Hypothalamus (tissue), 51 donors: ENCODE data around the gene UMPS.
"Not testable (repeated sequence)": the region's sequence is repeated elsewhere in the genome, so short reads cannot be mapped to it uniquely, and the experiment has no call there.

Experiments
- DNase-seq, 51 donors: peaks; one replicate each; lab custom pipeline; 2025; lab: John Stamatoyannopoulos, UW

The UMPS gene

DNA sequence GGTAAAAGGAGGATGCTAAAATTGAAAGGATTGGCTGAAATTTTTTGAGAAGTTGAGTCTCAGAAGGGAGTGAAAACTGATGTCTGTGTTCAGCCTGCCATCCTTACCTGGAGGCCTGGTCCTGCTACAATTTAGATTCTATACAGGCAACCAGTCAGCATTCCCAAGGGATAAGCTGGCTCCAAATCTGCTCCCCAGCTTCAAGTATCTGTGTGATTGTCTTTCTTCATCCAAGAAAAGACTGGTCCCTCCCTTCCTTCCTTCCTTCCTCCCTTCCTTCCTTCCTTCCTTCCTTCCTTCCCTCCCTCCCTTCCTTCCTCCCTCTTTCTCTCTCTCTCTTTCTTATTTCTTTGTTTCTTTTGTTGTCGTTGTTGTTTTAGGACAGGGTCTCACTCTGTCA lies 24.7 kb upstream of the UMPS start:
- DNase-seq: no peak

DNA sequence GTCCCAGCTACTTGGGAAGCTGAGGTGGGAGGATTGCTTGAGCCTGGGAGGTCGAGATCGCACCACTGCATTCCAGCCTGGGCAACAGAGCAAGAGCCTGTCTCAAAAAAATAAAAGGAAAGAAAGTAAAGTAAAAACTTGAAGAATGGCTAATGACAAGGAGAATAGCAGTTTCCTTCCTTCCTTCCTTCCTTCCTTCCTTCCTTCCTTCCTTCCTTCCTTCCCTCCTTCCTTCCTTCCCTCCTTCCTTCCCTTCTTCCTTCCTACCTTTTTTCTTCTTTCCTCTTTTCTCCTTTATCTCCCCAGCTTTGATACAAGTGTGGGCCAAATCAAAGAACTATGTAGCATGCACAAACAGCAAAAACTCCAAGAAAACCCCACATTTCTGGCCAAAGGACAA lies 23.0 kb upstream of the UMPS start:
- not testable (repeated sequence) for DNase-seq

DNA sequence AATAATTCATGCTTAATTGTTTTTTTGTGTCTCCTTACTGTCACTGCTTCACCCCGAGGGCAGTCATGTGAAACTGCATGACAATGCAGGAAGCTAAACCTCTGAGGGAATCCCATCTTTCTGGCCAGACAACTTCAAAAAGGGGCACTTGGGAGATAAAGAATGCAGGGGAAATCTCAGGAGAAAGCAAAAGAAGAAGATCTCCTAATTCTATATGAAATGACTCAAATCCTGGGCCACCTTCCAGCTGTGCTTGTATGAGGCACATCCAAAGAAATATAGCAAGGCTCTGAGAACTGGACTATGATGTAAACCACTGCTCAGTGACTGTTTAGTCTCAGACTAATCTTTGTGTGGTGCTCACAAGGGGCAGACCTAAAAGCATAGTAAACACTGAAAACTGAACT lies 22.6 kb upstream of the UMPS start:
- peak in 1 of 51 donors; percentile 11 for DNase-seq

DNA sequence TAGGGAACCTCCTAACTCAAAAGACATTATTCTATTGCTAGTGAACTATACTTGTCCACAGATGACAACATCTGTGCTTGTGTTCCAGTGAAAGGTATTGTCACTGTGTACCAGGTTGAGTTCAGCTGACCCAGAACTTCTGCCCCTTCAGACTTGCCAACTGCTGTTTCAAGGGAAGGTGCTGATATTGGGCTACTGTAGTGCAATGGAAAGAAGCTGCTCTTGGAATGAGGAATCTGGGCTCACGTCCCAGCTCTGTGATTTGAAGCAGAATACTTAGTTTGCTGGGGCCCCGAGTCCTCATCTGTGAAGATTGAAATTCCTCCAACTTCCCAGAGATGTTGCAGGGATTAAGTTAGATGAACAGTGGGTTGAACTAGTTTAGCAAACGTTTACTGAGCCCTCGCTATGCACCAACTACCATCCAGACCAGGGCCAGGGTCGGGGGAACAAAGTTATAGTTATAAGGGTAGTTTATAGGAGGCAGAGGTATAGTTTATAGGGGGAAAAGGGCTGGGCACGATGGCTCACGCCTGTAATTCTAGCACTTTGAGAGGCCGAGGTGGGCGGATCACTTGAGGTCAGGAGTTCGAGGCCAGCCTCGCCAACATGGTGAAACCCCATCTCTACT lies 15.9 kb upstream of the UMPS start:
- no peak for DNase-seq

DNA sequence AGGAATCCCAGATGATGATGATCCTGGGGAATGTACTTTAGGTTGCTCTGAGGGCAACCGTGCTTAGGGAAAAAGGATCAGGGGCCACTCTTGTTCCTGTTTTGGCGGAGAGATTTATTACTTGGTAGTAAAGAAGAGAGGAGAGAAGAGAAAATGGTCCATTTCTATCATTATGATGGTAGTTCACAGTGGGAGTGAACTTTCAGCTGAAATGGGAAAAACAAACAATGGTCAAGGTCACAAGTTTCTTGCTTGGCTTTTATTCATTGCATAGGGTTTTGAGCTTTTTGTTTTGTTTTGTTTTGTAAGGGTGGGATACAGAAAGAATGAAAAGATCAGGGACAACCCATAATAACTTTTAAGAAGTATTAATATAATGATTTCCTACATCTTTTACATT lies 7.7 kb upstream of the UMPS start:
- DNase-seq: no peak

DNA sequence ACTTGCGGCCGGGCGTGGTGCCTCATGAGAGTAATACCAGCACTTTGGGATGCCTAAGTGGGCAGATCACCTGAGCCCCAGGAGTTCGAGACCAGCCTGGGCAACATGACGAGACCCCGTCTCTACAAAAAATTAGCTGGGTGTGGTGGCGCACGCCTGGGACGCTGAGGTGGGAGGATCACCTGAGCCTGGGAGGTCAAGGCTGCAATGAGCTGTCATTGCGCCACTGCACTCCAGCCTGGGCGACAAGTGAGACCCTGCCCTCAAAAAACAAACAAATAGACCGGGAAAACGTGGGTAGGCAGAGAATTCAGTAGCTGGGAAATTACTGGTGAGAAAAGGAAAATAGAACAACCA lies 667 bp downstream of the UMPS start:
- no peak for DNase-seq

DNA sequence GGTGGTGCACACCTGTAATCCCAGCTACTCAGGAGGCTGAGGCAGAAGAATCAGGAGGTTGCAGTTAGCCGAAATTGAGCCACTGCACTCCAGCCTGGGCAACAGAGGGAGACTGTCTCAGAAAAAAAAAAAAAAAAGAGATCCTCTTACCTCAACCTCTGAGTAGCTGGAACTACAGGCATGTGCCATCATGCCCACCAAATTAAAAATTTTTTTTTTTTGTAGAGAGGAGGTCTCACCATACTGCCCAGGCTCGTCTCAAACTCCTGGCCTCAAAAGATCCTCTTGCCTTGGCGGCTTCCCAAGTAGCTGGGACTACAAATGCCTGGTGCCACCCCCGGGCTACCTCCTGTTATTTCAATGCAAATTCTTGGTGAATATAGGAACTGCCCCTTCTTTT lies 1.5 kb downstream of the UMPS start:
- DNase-seq: no peak

DNA sequence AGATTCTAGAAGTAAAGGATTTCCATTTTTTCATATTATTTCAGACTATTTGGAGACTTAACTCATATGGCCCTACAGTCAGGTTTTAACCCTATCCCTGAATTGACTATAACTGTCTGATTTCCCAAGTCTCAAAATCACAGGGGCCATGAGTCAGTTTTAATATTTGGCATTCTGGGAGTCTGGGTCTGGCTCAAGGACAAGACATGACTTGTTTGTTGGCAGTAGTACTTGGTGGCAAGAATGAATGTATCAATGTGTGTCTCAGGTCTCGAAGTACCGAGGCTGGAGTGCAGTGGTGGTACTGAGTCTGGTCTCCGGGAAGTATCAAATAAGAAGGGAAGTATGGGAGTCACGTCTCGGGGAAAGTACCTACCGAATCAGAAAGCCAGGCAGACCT lies 10.8 kb downstream of the UMPS start:
- no peak for DNase-seq

DNA sequence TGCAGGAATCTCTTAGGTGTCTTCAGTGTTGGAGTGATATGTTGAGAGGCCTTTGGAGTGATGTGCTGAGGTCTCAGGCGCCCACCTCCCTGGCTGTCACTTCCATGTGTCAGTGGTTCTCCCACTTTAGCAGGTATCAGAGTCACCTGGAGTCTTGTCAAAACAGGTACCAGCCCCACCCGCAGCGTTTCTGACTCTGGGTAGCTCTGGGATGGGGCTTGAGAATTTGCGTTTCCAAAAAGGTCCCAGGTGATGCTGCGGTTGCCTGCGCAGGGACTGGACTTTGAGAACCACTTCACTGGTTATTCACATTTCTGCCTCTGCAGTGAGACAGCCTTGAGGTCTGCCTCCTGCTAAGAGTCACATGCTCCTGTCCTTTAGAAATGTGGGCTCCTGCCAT lies 15.5 kb downstream of the UMPS start:
- DNase-seq: no peak

DNA sequence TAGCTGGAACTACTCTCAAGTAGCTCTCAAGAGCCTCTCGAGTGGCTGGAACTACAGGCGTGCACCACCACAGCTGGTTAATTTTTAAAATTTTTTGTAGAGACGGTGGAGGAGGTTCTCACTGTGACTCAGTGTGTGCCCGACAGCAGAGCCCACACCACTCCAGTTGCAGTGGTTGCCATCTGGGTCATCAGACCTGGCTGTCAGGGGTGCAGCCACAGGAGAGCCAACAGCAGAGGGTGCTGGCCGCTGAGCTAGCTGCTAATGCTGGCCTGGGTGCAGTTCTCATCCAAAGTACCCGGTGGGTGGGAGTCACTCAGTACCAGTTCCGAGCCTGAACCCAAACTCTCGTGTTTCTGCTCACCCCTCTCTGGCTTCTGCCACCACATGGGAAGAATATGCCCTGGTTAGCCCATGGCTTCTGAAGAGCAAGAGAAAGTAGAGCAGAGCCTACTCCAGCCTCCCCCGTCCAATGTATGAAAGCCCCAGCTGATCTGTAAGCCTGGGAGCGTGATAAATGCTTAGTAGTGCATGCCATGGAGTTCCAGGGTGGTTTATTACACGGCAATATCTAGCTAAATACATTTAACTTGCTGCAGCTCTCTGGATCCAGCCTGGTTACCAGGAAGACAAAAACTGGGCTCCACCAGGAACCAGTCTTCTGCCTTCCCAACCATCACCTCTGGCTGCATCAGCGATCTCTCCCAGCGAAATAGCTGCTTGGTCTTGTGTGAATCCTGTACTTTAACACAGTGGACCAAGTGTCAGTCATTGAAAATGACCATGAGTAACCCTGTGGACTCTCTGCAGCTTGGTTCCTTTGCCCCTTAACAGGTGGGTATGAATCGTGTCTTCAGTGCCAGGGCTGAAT lies 17.1 kb downstream of the UMPS start:
- DNase-seq: no peak

DNA sequence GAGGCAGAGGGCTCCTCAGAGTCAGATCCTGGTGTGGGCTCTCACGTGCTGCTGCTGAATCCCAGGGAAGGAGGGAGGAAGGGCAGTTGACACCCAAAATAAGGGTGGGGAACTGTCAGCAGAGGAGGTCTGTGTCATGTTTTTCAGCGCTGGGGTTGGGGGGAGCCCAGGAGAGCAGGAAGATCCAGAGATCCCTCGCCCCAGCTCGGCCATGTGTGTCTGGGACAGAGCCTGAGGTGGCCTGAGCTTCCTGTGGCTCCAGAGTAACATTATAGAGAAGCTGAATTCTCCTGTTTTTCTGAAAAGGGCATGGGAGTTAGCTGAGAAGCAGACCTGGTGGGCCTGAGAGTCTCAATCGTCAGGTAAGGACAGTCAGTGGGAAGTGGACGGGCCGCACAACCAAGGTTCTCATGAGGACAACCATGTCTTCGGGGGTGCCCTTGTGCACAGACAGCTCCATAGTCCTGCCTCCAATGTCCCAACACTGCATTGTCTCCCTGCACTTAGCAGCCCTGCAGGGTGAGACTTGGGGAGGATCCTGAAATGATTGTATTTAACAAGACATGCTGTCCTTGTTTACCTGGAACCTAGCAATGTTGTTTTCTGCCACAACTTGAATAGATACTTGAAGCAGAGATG lies 18.4 kb downstream of the UMPS start:
- no peak for DNase-seq

DNA sequence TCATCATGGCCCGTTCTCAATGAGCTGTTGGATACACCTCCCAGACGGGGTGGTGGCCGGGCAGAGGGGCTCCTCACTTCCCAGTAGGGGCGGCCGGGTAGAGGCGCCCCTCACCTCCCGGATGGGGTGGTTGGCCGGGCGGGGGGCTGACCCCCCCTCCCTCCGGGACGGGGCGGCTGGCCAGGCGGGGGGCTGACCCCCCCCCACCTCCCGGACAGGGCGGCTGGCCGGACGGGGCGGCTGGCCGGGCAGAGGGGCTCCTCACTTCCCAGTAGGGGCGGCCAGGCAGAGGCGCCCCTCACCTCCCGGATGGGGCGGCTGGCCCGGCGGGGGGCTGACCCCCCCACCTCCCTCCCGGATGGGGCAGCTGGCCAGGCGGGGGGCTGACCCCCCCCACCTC lies 19.6 kb downstream of the UMPS start:
- DNase-seq: not testable (repeated sequence)

DNA sequence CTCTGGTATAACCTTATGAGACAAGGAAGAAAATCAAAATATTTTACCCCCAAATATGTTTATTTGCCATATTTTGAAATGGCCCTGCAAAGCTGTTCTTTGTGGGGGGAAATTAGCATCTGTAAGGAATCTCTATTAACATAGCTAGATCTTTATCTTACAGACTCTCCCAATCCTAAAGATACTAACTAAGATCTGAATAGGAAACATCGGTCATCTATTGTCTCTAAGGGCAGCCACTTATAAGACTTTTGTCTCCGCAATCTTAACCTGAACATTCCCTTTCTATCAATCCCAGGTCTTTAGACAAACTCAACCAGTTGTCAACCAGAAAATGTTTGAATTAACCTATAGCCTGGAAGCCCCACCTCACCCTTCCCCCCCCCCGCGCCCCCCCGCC lies 21.2 kb downstream of the UMPS start:
- DNase-seq: no peak

DNA sequence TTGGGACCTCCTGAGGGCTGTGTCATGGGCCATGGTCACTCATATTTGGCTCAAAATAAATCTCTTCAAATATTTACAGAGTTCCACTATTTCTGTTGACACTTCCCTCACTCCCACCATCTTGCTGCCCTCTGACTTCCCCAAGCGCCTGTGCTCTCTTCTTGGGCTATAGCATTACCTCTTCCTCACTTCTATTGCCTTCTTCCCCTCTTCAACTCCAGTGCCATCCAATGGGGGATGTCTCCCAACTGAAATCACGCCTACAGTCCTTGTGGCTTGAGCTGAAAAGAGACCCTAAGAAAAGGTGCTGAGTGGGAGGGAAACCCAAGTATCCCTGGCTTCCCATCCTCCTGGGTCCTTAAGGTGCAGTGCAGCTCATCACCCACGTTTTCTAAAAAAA lies 21.8 kb downstream of the UMPS start:
- DNase-seq: no peak

DNA sequence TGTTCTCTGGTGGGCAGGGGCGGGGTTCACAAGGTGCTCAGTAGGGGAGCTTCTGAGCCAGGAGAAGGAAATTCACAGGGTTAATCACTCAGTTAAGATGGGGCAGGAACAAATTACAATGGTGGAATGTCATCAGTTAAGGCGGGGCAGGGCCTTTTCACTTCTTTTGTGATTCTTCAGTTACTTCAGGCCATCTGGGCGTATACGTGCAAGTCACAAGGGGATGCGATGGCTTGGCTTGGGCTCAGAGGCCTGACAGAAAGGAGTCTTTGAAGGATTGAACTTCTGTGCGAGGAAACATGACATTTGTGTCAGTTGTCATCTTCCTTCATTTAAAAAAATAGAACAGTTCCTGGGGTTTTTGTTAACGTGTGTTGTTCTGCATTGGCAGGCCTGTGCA lies 27.7 kb downstream of the UMPS start:
- DNase-seq: not testable (repeated sequence)

DNA sequence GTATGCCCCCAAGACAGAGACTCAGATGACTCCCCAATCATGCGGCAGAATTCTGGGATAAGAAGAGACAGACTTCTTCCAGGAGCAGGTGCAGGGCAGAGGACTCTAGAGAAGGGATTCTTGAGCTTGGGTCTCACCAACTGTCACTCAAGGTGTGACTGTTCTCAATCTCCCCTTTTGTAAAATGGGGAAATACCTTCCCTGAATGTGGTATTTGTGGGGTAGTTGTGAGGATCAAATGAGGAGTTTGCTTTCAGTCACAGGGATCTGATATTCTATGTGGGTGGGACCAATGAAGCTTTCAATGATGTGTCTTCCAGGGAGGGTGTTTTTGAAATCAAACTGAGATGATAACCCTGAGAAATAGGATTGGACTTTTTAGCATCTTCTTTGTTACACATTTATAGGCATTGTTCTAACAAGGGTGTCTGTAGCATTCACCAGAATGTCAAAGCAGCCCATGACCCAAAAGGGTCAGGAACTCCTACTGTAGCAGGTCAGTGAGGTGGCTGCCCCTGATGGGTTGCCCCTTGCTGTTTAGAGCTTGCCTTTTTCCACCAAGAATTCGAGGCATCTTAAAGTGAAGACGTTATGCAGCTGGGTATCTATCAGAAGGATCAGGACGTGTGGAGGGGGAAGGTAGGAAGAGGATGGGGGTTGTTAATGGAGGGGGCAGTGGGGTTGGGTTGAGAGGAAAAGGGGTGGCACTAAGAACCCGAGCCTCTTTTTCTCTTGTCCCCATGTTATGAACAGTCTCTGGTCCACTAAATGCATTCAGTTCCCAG lies 28.8 kb downstream of the UMPS start:
- no peak for DNase-seq

DNA sequence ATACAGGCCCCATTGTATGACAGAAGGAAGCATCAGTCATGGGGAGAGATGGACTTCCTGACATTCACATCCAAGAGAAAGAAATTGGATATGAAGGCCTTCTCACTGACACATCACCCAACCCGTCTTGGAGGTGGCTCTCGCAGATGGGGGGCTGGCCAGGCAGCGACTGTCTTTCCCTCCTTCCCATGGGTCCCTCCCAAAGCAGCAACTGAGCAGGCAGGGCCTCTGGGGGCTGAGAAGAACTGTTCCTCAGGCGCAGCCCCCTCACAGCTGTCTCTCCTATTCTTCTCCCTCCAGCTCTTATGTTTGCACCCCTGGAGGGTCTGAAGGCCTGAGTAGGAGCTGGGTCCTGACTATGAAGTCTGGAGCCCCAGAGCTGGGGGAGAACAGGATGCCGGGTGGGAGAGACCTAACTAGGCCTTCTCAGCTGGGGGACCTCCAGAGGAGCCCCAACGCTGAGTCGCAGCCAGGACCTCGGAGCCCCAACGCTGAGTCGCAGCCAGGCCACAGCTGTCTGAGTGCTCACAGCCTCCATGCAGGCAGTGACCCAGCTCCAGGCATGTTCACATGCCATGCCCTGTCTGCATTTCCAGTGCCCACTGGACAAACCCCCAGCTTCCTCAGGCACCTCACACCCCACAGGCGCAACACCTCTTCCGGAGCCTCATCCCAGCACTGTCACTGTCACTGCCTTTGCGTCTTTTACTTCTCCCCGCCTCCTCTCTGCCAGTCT lies 29.6 kb downstream of the UMPS start:
- DNase-seq: no peak

DNA sequence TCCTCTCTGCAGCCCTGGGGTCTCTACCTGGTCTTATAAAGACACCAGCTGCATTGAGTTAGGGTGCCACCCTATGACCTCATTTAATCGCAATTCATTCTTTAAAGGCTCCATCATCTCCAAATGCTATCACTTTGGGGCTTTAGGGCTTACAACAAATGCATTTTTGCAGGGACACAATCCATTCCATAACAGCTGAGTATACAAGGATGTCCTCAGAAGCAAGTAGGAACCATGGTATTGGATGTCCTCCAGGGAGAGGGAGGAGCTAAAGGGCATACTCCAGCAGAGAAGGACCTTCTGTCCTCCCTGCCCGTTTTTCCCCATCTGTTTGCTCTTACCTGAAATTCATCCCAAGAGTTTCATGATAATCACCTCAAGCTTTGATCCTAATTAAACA lies 30.3 kb downstream of the UMPS start:
- DNase-seq: no peak

DNA sequence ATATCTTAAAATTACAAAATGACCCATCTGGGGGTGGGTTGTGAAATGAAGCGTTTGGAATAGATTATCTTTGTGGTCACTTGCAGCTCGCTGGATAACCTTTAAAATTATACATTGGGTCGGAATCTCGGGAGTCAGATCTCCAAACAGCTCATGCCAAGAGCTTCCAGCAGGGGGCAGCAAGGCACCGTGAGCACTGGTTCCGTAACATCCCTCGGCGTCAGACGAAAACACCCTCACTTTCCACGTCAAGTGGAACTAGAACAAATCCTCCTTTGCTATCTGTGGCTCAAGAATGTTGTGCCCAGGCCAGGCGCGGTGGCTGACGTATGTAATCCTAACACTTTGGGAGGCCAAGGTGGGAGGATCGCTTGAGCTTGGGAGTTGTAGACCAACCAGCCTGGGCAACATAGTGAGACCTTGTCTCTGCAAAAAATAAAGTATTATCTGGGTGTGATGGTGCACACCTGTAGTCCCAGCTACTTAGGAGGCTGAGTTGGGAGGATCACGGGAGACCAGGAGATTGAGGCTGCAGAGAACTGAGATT lies 31.1 kb downstream of the UMPS start:
- peak in 50 of 51 donors; percentile 18 to 96 (median 68) for DNase-seq
